Stomach (tissue), 4 donors: ENCODE results near the gene SEL1L.

ENCODE experiments used
- CTCF ChIP-seq, 7 experiments: fragments of 450-650 bp in 4 of 7; fragments of 200-600 bp in 3 of 7; sonication (generic) in 3 of 7; IDR thresholded peaks; one replicate each; pipeline ENCODE4 v1.5.1; 2016 to 2019; ENCODE audit warnings: antibody characterized with exemption in 7 of 7, control low read depth in 2 of 7, mild to moderate bottlenecking in 1 of 7
- EP300 ChIP-seq: sonication (generic); formaldehyde crosslinking; IDR thresholded peaks from one replicate; pipeline ENCODE4 v1.6.1; 2017; ENCODE audit warnings: antibody characterized with exemption
- POLR2A ChIP-seq, 4 donors: fragments of 450-650 bp; IDR thresholded peaks; one replicate each; pipeline ENCODE4 v1.6.1; 2016; ENCODE audit warnings: antibody characterized with exemption in 4 of 4, control low read depth in 2 of 4, mild to moderate bottlenecking in 1 of 4, moderate library complexity in 1 of 4
- POLR2AphosphoS5 ChIP-seq, 3 donors: sonication (generic); formaldehyde crosslinking; IDR thresholded peaks; one replicate each; pipeline ENCODE4 v1.6.1; 2016; ENCODE audit warnings: antibody characterized with exemption in 3 of 3

DNA sequence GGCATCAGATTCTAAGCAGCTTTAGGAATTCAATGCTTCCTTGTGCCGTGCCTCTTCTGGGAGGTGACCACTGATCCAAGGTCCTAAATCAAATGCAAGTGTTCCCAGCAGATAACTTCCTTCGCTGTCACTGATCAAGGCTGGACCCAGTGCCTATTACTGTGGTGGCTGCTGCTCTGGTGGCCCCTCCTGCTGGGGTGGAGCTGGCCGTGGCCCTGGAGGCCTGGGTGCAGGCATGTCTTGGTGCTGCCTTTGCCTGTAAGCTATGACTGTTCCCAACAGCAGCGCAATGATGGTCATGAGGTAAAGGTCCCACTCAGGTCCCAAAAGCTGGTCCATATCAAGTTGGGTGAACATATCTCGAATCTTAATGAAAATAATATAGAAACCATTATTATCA lies 56.8 kb downstream of the SEL1L start:
- TF ChIP-seq CTCF (IDR thresholded peaks at IDR 0.05), result no peak
- TF ChIP-seq EP300, result no peak
- TF ChIP-seq POLR2A (IDR thresholded peaks at IDR 0.05), result no peak
- no peak for TF ChIP-seq POLR2AphosphoS5 (IDR thresholded peaks at IDR 0.05)
